ENCODE measurements around the gene ASB18. TPM values are rescaled to one million over a fixed set of nuclear protein-coding genes. Genes with fewer than 3 reads are reported as not detected.

The ASB18 gene
- polyA plus RNA-seq, 3 donors, result not detected

- TF ChIP-seq, protein P1, sequence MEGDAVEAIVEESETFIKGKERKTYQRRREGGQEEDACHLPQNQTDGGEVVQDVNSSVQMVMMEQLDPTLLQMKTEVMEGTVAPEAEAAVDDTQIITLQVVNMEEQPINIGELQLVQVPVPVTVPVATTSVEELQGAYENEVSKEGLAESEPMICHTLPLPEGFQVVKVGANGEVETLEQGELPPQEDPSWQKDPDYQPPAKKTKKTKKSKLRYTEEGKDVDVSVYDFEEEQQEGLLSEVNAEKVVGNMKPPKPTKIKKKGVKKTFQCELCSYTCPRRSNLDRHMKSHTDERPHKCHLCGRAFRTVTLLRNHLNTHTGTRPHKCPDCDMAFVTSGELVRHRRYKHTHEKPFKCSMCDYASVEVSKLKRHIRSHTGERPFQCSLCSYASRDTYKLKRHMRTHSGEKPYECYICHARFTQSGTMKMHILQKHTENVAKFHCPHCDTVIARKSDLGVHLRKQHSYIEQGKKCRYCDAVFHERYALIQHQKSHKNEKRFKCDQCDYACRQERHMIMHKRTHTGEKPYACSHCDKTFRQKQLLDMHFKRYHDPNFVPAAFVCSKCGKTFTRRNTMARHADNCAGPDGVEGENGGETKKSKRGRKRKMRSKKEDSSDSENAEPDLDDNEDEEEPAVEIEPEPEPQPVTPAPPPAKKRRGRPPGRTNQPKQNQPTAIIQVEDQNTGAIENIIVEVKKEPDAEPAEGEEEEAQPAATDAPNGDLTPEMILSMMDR (IDR thresholded peaks at IDR 0.05), result no peak
- Mint-ChIP-seq H3K9me3 (peaks cover 0 to 24% (median 16%) of the 10 kb centered on the region in 7 donors), H3K27ac (no peak overlapping the region), H3K36me3 (peaks cover 0 to 6% of the 10 kb centered on the region in 2 donors), H3K4me3 (peak overlapping the region; percentile 24 to 88), H3K27me3 (ENCODE audit: low read depth in 3 of 3) (peaks cover 81 to 94% (median 81%) of the 10 kb centered on the region in 3 donors), H3K4me1 (peaks cover 8% of the 10 kb centered on the region)
- H2AFZ ChIP-seq (ENCODE audit: insufficient read depth, low read depth, low read length, poor library complexity, severe bottlenecking), result no peak overlapping the region
- no peaks in the 10 kb centered on the region for H3K79me2 ChIP-seq (ENCODE audit: insufficient read depth, low read length)
- H3K4me1 ChIP-seq (ENCODE audit: control insufficient read depth in 1 of 2, insufficient read depth in 2 of 2, low read length in 2 of 2), result no peaks in the 10 kb centered on the region
- intact Hi-C loops (cut with micrococcal nuclease), result no loop called here
- H3K9ac ChIP-seq (ENCODE audit: insufficient read depth, low read length, poor library complexity, severe bottlenecking), result no peak overlapping the region
- WGBS (ENCODE audit: insufficient coverage), result 8% methylated on average over 42 of the region's 58 CpGs
- no peaks in the 10 kb centered on the region for H4K20me1 ChIP-seq (ENCODE audit: insufficient read depth, low read length)
- DNase-seq, result no peak
- no peak overlapping the region for H3K4me3 ChIP-seq (replicated peaks in 1 of 3; ENCODE audit: low read depth in 2 of 3, low read length in 3 of 3)
- H3K9me3 ChIP-seq (replicated peaks in 1 of 2; ENCODE audit: control insufficient read depth in 1 of 2, insufficient read depth in 1 of 2, low read length in 2 of 2), result peaks cover 0 to 42% of the 10 kb centered on the region in 2 donors
- peaks cover 54 to 86% of the 10 kb centered on the region in 2 donors for H3K27me3 ChIP-seq (ENCODE audit: control insufficient read depth in 2 of 2, insufficient read depth in 2 of 2, low read length in 2 of 2)
- no peaks in the 10 kb centered on the region for H3K36me3 ChIP-seq (replicated peaks in 1 of 2; ENCODE audit: control insufficient read depth in 1 of 2, insufficient read depth in 2 of 2, low read length in 2 of 2)
- H3K4me2 ChIP-seq (replicated peaks; ENCODE audit: extremely low read depth, low read length, poor library complexity, severe bottlenecking), result no peak overlapping the region
- H3K27ac ChIP-seq (ENCODE audit: low read depth in 1 of 2, low read length in 2 of 2), result no peak overlapping the region
Measured at GRCh38 chr2:236165842-236166795, 98.1 kb downstream of the ASB18 start.

GRCh38 chr2:236164925-236165841 lies 99.0 kb downstream of the ASB18 start:
- Histone ChIP-seq H3K36me3 (replicated peaks in 1 of 2; ENCODE audit: control insufficient read depth in 1 of 2, insufficient read depth in 2 of 2, low read length in 2 of 2) (no peaks in the 10 kb centered on the region), H3K4me3 (replicated peaks in 1 of 3; ENCODE audit: low read depth in 2 of 3, low read length in 3 of 3) (no peak overlapping the region), H3K4me2 (replicated peaks; ENCODE audit: extremely low read depth, low read length, poor library complexity, severe bottlenecking) (no peak overlapping the region), H3K27me3 (ENCODE audit: control insufficient read depth in 2 of 2, insufficient read depth in 2 of 2, low read length in 2 of 2) (peaks cover 49 to 86% of the 10 kb centered on the region in 2 donors), H4K20me1 (ENCODE audit: insufficient read depth, low read length) (no peaks in the 10 kb centered on the region), H3K9ac (ENCODE audit: insufficient read depth, low read length, poor library complexity, severe bottlenecking) (no peak overlapping the region), H3K79me2 (ENCODE audit: insufficient read depth, low read length) (no peaks in the 10 kb centered on the region), H2AFZ (ENCODE audit: insufficient read depth, low read depth, low read length, poor library complexity, severe bottlenecking) (no peak overlapping the region), H3K27ac (ENCODE audit: low read depth in 1 of 2, low read length in 2 of 2) (no peak overlapping the region), H3K9me3 (replicated peaks in 1 of 2; ENCODE audit: control insufficient read depth in 1 of 2, insufficient read depth in 1 of 2, low read length in 2 of 2) (peaks cover 0 to 33% of the 10 kb centered on the region in 2 donors), H3K4me1 (ENCODE audit: control insufficient read depth in 1 of 2, insufficient read depth in 2 of 2, low read length in 2 of 2) (no peaks in the 10 kb centered on the region)
- no peak for DNase-seq
- peaks cover 0 to 6% of the 10 kb centered on the region in 2 donors for H3K36me3 Mint-ChIP-seq
- 12% methylated on average over 5 of the region's 18 CpGs for WGBS (ENCODE audit: insufficient coverage)
- H3K4me1 Mint-ChIP-seq, result peaks cover 8% of the 10 kb centered on the region
- H3K9me3 Mint-ChIP-seq, result peaks cover 0 to 20% (median 15%) of the 10 kb centered on the region in 7 donors
- H3K4me3 Mint-ChIP-seq, result peak overlapping the region in 1 of 2 donors; percentile 88
- H3K27ac Mint-ChIP-seq, result no peak overlapping the region
- TF ChIP-seq, protein P1 (IDR thresholded peaks at IDR 0.05), result no peak
- H3K27me3 Mint-ChIP-seq (ENCODE audit: low read depth in 3 of 3), result peaks cover 81 to 94% (median 82%) of the 10 kb centered on the region in 3 donors
- intact Hi-C loops (cut with micrococcal nuclease), result no loop called here
